Esophagus mucosa (tissue), 1 donor: ENCODE measurements around the gene FBXO30. TPM values are rescaled to one million over a fixed set of nuclear protein-coding genes. Genes with fewer than 3 reads are reported as not detected.

ENCODE experiments used
- ATAC-seq: fragments of 200-7000 bp; cut with Tn5 transposase; one replicate; pipeline ENCODE4 v1.9.1; 2020
- total RNA-seq: library from RNA; stranded (reverse); gene quantifications from one replicate; pipeline ENCODE4 v1.2.4, GENCODE V29; 2023
- donor health status: DM: yes; HTN: yes; CAD: no.

The FBXO30 gene
- total RNA-seq, 1 donor from 2014 or later, result 3.8 TPM

DNA sequence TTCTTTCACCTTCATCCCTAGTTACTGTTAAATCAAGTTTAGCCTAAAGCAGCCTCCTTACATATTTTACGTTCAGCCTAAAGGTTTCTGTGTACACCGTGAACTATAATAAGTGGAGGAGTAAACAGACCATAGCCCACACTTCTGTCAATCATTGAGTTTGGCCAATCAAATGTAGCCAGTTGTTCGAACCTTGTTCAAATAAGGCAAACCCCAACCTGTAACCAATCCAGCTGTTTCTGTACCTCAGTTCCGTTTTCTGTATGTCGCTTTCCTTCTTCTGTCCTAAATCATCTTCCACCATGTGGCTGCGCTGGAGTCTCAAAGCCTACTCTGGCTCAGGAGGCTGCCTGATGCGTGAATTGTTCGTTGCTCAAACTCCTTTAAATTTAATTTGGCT lies 1.8 kb upstream of the FBXO30 start:
- no peak for ATAC-seq

DNA sequence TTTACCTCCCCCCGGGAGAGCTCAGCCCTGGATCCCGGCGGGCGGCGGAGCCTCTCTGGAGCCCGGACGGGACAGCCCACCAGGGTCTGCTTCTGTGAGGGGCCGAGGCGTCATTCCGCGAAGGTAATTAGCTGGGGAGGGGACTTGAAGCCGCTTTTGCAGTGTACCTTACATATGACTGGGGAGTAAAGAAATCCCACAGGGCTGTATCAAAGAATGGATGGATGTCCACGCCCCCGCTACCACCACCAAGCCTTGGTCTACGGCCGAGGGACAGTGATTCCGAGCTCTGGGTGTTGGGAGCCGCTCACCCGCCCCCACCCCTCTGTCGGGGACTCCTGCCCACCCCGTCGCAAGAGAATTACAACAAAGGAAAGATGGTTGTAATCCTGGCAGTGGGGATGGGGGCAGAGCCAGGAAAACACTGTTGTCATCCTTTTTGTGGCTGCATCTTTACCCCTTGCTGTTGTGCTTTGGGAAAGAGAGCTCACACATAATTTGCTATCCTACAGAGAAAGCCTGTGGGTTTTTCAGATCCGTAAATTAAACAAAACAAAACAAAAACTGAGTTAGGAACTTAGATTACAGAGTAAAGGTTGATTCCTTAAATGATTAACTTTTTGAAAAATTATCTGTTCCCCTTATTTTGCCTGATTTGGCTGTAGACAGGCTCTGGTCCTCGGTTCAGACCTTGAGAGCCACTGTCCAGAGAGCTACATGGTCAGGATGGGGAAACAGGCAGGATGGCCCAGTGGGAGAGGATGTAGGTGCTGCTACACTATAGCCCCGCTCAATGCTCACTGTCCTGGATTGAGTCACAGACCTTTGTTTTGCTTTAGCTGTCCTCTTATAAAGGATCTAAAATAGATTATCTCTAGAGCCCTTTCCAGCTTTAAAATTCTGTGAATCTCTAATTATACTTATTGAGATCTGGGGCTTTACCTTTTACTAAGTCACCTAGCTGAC lies 997 bp upstream of the FBXO30 start:
- ATAC-seq, result no peak

DNA sequence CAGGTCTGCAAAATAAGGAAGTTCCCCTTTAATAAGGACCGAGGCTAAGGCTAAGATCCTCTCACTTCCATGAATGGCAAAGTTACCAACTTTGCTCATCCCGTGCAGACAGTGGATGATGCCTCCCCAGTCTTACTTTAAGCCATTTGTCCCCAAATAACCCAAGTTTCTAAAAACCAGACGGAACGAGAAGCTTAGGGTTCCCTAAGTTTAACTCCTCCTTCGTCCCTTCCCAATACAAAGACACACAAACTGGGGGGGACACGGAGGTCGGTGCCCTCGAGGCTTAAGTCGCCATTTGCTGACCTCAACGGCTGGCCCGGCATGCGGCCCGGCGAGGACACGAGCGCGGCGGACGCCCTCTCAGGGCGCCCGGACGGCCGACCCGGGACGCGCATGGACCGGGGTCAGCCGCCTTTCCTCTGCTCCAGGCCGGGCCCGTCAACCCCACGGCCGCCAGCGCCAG lies 527 bp downstream of the FBXO30 start:
- peak; percentile 33 for ATAC-seq

DNA sequence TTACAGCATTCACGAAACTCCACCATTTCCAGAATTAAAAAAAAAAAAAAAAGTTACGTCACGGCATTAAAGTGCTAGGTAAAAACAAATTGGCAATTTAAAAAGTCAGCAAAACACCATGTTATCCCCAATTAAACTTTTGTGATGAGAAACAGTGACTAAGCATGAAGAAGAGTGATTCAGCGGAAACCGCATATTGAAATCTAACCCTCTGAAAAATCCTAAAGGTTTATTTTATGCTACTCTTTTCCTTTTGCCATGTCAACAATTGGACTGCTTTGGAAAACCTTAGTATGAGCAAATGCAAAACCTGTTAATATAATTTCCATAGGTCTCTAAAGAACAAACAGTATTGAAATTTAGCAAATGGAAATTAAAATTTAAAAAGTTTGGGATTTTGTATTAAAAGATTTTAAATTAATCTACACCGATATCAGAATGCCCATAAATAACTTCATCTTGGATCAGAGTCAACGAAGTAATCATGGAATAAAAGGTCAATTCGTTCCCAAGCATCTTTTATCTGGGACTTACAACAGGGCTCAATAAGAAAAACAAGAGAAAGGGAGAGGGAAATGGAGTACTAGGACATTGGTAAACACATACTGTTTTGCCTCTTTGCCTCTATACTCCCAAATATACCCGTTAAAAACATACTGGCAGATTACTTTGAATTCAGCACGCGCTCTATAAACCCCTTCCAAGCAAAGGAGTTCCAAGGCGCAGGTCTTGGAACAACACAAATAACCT lies 1.1 kb downstream of the FBXO30 start:
- no peak for ATAC-seq

DNA sequence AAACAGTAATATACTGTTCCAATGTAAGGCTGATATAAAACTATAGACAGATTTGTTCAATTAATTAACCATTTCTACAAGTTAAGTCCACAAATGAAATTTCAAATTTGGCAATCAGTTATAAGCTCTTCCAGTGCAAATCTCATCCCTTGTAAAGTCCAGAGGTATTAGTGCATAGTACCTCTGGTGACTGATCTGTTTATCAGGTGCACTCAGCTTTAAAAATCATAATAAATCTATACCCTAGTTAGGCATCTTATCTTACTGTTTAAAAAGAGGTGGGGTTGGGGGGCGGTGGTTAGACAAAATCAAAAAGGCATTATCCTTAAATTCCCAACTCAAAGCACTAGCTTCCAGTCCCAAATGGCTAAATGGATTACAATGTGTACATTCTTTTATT lies 2.9 kb downstream of the FBXO30 start:
- no peak for ATAC-seq

DNA sequence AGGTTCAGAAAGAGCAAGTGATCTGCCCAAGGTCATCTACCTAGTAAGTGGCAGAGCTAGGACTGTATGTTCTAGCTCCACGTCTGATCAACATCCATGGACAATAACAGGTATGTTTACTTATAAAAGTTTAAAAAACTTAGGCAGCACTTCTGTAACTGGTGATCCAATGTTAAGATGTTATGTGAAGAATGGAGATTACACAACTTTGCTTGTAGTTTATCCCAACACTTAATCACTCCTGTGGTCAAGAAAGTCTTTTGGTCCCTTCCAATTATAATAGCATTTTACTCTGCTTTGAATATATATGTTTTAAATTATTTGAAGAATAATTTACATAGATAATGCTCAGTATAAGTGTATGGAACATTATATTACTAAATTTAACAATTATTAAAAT lies 4.8 kb downstream of the FBXO30 start:
- no peak for ATAC-seq

DNA sequence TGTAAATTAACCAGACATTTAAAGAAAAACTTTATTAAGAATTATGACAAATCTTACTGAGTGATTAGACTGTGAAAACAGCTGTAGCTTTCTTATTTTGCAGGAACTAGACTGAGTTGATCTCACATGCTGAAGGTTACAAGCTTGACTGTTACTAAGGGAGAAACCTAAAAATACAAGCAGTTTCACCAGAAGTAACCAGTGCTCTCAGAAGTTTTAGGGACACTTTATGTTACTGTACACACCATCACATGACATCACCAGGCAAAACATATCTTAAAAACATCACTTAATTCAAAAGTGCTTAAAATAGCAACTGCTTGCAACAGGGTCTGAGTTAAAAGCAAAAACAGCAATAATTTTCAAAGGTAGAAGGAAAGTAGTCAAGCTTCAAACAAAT lies 5.4 kb downstream of the FBXO30 start:
- ATAC-seq, result no peak

DNA sequence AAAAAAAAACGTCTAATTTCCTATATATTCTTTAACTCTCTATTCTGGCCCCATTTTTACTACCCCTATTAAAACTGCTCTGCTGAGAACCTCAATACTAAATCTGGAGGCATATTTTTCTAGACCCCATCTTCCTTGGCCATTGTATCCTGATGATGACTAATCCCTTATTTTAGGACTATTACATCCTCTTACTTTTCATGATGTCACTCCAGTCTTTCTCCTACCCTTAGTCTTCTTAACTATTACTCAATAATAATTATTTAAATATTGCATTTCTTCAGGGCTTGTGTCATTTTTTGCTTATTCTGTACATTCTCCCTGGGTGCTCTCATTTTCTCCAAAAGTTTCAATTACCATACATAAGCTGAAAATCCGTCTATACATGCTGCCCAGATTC lies 6.4 kb downstream of the FBXO30 start:
- ATAC-seq, result no peak

DNA sequence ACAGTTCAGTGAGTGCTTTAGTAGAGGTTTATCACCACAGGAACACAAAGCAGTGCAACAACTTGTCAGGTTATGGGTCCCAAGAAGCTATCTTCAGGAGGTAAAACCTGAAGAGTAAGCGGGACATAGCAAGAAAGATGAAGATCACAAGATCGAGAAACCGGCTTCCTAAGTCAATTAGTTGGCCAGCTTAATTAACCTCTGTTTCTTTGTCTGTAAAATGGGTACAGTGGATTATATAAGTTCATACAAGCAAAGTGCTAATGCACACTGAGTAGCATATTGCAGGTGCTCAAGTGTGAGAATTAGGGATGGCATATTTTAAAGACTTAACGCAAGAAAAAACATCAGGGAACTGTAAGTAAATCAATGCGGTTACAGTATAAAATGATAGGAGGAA lies 12.5 kb downstream of the FBXO30 start:
- ATAC-seq, result no peak

DNA sequence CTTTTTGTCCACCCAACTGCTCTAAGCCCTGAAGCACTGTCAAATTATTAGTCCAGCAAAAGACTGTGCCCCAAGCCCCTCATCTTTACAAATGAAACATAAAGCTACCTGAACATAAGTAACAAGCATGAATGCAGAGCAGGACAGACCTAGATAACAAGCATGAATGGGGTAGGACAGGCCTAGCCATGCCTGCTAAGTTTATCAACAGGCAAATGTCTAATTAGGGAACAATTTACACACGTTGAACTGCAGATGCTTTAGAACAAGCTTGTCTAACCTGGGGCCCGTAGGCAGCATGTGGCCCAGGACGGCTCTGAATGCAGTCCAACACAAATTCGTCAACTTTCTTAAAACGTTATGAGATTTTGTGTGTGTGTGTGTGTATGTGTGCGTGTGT lies 13.6 kb downstream of the FBXO30 start:
- no peak for ATAC-seq

DNA sequence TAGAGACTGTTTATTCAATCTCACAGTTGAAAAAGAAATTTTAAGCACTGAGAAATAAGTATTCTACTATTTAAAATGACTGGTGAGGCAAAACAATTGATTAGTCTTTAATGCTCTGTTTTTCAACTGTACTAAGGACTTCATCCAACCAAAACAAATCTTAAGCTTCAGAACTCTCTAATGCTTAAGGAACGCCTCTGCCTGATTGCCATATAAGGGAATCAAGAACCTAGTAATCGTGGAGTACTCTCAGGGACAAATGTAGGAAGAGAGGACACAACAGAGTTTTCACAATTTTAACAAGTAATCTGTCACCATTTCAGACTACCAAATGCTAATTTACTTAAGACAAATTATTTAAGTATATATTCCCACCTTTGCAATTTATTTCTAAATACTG lies 16.1 kb downstream of the FBXO30 start:
- ATAC-seq, result no peak

DNA sequence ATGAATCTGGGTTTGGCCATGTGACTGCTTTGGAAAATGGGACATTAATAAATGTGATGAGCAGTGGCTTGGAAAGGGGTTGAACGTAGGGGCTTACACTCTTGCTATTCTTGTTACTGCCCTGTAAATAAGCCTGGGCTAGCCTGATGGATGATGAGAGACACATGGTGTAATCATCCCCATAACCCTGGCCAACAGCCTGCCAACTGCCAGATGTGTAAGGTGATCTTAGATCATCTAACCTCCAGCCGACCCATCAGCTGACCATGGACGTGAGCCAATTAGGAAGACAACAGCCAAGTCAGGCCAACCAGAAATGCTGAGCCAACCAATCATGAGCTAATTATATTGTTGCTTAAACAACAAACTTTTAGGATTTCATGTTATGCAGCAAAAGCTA lies 25.2 kb downstream of the FBXO30 start:
- ATAC-seq, result no peak

DNA sequence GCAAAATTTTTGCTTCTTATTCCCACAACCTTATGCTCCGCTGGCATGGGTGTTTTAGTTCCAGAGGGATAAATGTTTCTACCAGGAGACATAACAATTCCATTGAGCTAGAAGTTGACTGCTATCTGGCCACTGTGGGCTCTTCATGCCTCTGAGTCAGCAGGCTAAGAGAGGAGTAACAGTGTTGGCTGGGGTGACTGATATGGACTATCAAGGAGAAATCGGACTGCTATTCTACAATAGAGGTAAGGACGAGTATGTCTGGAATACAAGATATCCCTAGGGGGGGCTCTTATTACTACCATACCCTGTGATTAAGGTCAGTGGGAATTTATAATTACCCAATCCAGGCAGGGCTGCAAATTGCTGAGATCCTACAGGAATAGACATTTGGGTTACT lies 26.9 kb downstream of the FBXO30 start:
- no peak for ATAC-seq

DNA sequence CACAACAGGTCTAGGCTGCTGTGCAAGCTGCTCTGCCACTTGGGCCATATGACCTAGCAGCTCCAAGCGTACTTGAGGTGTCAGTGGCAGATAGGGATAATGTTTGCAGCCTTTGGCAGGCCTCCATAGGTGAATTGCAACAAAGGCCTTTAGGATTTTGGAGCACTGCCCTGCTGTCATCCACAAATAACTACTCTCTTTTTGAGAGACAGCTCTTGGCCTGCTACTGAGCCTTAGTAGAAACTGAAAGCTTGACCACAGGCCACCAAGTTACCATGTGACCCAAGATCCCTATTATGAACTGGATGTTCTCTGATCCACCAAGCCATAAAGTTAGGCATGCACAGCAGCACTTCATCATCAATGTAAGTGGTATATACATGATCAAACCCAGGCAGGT lies 29.9 kb downstream of the FBXO30 start:
- ATAC-seq, result peak; percentile 36

DNA sequence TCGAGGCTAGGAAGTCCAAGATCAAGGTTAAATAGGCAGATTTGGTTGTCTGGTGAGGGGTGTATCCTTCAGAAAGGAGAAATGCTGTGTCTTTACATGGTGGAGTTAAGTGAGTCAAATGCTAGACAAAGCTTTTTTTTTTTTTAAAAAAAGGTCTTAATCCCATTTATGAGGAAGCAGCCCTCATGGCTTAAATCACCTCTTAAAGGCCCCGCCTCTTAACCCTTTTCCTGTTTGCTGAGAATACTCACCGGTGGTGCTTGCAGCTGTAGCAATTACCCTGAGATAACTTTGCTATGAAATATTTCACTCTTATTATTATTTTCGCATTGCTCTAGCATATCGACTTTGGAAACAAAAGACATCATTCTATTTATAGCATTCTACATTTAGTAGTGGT lies 30.8 kb downstream of the FBXO30 start:
- ATAC-seq, result peak; percentile 71

DNA sequence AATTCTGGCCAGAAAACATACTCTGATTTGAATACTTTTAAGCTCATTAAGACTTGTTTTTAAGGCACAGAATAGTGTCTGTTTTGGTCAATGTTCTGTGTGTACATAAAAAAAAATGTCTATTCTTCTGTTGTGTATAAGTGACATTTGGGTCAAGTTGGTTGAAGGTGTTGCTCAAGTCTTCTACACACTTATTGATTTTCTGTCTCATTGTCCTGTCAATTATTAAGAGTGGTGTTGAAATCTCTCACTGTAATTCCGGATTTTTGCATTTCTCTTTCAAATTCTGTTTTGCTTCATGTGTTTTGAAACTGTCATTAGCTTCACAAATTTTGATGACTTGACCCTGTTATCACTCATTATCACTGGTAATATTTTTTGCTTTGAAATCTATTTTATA lies 41.7 kb downstream of the FBXO30 start:
- no peak for ATAC-seq

DNA sequence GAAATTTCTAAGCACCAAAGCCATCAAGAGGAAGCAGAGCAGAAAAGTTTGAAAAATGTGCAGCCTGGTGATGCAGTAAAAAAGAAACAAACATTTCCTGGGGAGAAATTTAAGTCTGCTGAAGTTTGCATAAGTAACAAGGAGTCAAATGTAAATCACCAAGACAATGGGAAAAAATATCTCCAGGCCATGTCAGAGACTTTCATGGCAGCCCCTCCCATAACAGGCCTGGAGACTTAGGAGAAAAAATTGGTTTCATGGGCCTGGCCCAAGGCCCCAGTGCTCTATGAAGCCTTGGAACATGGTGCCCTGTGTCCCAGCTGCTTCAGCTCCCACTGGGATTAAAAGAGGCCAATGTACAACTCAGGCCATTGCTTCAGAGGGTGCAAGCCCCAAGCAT lies 49.1 kb downstream of the FBXO30 start:
- ATAC-seq, result no peak

DNA sequence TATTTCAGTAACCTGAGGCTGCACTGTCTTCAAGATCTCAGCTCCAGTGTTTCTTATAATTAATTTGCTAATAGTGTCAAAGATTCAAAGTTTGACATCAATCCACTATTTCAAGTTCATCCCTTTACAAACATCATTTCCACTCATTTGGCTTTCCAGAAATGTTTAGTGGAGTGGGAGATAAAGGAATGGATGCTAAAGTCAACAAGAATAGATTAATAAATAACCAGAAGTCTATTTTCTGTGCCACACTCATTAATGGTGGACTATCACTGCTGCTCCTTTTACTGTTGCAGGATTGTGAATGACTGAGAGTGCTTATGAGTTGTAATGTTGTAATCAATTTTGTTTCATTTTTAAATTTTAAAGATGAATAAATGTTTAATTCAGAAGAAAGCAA lies 50.9 kb downstream of the FBXO30 start:
- no peak for ATAC-seq

DNA sequence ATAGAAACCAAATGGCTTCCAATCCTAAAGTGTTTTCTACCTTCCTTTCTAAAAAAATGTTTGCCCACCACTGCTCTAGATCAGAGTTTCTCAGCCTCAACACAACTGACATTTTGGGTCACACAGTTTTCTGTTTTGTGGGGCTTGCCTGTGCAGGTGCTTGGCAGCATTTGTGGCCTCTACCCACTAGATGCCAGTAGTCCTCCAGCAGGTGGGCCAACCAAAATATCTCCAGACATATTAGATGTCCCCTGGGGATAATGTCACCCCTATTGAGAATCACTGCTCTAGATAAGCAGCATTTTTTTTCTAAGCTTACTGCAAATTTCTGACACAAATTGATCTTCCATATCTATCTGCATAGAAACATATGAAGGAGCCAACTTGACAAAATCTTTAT lies 53.0 kb downstream of the FBXO30 start:
- no peak for ATAC-seq

DNA sequence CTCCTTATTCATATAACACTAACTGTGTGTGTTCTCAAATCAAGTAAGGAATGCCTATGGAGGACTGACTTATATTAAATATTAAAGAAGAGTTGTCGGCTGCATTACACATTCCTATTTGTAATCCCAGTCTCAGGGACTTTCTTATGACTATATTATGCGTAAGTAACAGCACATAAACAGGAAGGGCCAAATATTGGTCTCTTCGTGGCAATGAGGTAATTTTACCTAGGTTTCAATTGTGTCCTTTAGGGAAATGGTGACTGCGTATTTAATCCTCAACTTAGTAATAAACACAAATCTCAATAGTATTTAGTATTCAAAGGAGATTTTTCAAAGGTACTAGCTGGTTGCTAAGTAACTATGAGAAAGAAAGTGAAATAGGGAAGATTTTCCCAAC lies 56.5 kb downstream of the FBXO30 start:
- ATAC-seq, result no peak

DNA sequence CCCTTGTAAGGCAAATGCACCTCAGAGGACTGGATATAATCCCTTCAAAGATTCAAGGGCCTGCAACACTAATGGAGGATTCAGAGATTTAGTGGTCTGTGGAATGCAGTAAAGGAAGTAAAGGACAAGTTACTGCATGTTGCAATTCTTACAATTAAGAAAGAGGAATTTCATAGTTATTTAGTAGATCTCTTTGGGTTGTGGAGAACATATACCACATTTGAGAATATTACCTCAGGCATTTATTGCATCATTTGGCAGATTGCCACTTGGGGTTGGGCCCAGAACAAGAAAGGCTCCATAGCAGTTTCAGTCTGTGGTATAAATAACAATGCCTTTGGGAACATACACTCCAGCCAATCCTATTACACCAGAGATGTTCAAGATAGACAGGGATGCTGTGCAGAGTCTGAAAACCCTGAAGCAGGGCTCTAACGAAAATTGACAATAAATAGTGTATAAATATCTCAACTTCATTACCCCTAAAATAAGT lies 58.4 kb downstream of the FBXO30 start:
- peak; percentile 75 for ATAC-seq

DNA sequence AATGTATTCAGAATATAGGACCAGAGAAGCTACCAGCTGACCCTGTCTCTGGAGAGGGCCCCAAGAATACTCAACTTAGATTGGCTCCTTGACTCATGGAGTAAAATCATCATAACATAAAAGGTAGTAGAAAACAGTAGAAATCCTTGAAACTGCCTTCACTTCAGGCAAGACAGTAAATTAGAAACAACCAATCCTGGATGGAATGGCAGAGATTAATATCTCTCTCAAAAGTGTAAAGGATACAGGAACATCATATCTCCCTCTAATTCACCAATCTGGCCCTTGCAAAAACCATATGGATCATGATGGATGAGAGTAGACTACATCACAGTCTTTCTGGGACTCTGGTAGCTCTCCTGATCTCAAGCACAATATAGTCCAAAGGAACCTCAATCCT lies 58.9 kb downstream of the FBXO30 start:
- no peak for ATAC-seq

DNA sequence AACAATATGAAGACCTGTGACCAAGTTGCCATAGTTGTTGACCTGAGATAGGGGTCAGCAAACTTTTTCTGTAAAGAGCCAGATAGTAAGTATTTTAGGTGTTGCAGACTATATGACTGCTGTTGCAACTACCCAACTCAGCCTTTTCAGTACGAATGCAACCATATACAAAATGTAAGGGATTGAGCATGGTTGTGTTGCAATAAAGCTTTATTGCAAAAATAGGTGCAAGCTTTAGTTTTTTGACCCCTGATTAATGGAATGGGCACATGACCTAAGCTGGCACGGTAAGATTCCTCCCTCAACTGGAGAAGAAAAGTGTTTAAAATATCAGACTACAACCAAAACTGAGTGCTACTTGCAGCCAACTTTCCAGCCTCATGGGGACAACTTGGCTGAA lies 62.0 kb downstream of the FBXO30 start:
- no peak for ATAC-seq

DNA sequence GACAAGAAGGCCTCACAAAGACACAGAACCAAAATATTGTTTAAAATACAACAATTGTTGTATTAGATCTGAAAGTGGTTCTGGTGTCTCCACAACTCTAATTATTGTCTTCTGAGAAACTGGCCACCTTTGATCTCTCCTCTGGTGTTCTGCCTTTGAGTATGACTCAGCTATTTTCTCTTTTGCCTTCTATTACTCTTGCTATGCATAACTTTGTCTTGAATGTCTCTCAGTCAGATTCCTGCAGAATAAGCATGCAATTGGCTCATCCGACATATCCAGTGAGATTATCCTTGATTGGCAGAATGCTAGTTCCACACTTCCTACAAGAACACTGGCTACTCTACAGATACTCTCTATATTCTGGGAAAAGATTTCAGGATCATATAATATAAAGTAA lies 65.0 kb downstream of the FBXO30 start:
- ATAC-seq, result peak; percentile 59
